Measurements from ENCODE around the gene MELTF.

MELTF gene

DNA sequence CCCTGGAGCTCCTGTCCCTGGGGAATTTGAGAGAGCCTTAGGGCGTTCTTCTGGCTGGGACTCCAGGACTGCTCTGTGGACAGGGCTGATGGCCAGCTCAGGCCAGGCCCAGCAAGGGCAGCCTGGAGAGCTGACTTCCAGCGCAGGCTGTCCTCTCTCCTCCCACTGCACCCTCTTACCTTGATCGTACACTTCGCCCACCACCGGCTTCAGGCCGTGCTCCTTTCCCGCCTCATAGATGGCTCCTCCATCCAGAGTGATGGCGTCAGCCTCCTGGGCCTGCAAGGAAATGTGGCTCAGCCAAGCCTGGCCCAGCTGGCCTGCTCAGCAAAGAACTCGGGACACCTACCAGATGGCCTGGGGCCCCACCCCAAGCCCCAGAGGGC is 3.1 kb downstream of the MELTF start:
- DNase-seq (ENCODE audit: low read depth): no peak

- DNase-seq (ENCODE audit: low read depth): no peak
These were observed 3.7 kb downstream of the MELTF start for GRCh38 chr3:197025736-197026480.

- DNase-seq (ENCODE audit: low read depth): no peak
These were observed 4.5 kb downstream of the MELTF start for GRCh38 chr3:197024881-197025735.

DNA sequence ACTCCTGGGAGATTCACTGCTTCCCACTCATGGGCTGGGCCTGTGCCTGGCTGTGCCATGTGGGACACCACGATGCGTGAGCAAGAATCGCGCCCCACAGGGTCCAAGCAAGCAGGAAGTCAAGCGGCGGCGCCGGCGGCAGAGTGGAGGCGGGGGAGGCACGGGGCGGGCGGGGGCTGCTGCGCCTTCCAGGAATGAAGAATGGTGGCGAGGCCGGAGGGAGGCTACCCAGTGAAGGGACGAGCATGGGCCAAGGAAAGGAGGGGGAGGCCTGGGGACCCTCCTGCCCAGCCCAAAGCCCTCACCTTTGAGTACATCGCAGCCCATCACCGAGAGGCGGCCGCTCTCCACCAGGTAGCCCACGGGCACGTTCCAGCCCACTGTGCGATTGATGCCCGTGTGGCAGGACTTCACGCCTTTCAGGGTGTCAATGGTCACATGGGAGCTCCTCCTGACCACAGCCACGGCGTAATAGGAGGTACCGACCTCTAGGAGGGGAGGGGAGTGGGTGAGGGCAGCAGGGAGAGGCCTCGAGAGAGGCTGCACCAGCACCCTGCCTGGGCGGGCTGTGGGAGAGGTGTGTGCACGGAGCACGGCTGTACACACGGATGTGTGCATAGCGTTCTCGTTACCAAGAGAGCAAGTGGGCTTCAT is 5.5 kb downstream of the MELTF start:
- DNase-seq (ENCODE audit: low read depth): no peak

DNA sequence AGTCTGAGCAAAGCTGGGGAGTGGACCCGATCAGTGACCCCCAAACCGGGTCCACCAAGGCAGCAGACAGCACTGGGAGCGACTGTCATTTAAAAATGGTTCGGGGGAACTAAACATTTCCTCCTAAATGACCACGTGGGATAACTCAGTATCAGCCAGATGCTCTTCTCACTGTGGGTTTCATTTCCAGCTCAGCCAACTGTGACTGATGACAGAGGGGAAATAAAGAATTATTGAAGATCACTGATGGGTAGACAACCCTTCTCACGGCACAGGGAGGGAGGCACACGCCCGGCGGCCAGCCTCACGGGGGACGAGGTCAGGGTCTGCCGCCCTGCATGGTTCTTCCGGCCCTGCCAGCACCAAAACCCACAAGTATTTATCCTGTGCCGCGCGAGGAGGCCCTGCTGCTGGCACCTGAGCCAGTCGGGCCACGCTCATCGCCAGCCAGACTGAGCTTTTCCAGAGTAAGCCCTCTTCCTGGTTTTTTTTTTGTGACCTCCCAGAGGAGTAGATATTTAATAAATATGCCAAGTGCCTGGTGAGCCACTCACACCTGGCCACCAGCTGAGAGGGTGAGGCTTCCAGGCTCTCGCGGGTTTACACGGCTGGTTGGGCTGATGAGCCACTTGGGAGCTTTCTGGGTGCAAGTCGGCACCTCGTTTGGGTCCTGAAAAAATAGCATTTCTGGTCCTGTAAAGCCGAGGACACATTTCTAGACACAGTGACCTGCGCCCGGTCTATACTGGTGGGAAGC is 6.2 kb downstream of the MELTF start:
- DNase-seq (ENCODE audit: low read depth): no peak

- no peak for DNase-seq (ENCODE audit: low read depth)
These were observed 7.0 kb downstream of the MELTF start for GRCh38 chr3:197022405-197023231.

DNA sequence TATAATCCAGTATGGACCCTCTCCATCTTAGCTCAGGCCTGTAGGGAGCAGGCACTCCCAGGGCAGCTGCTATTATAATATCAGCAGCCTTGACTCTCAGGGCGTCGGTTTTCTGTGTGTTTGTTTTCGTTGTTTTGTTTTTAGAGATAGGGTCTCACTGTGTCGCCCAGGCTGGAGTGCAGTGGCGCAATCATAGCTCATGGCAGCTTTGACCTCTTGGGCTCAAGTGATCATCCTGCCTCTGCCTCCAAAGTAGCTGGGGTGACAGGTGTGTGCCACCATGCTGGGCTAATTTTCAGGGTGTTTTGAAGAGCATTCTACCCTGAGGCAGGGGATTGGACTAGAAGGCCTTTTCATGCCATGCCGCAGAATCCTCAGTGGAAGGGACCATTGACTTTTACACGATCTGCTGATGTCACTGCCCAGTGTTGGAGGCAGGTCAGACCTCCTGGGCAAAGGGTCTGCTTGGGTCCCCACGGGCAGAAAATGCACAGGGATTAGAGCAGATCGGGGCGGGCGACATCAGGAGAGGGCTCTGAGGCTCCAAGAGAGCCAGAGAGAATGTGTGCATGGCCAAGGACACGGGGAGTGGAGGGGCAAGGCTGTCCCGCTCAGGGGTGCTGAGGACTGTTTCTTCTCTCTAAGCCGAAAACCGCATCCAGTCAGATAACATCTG is 7.8 kb downstream of the MELTF start:
- no peak for DNase-seq (ENCODE audit: low read depth)

DNA sequence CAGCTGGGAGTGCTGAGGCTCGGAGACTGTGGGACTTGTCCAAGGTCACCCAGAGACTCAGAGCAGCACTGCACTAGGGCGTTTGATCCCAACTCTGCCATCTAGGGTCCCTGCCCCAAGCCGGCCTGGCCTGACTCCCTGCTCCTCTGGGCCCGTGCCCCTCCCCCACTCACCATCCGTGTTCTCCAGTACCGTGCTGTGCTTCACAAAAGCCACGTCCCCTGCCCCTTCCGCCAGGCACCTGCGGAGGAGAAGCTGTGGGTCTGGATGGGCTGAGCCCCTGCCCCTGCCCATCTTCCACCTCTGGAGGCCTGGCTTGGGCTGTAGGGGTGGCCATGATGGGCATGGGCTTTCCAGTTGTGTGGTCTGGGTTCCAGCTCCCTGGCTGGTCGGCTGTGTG is 8.4 kb downstream of the MELTF start:
- no peak for DNase-seq (ENCODE audit: low read depth)

- DNase-seq (ENCODE audit: low read depth): no peak
These were observed 10.1 kb downstream of the MELTF start for GRCh38 chr3:197019535-197019934.

DNA sequence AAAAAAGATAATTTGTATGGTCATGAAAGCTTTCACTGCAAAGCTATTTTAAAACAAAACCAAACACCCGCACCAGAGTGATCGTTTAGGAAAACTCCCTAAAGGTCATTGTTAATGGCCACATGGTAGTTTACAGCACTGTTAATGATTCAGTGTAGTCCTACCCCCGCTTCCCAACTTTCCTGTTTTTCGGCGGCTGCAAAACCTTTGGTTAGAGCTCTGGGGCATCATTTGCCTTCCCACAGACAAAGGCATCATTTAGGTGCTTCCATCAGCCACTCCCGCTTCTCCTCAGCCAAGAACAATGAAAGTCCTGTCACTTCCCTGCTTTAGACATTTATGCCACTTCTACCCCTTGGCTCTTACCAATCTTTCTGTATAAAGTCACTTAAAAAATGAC is 10.6 kb downstream of the MELTF start:
- no peak for DNase-seq (ENCODE audit: low read depth)

DNA sequence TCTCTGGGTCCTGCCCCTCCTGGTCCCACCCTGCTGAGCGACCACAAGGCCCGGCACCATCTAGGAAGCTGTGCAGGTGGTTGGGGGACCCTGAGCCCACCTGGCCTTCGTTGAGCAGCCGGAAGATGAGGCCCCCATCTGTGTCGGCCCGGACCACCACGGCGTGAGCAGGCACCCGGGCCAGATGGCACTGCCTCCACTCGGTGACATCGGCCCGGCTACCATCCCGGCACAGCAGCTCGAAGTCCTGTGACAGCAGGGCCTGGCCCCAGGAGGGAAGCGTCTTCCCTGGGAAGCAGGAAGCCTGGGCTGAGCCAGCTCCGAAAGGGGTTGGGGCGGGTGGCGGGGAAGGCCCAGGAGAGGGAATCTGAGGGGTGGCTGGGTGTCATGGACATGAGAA is 12.6 kb downstream of the MELTF start:
- no peak for DNase-seq (ENCODE audit: low read depth)

GRCh38 chr3:197015790-197016736 is 13.6 kb downstream of the MELTF start:
- DNase-seq (ENCODE audit: low read depth): no peak

DNA sequence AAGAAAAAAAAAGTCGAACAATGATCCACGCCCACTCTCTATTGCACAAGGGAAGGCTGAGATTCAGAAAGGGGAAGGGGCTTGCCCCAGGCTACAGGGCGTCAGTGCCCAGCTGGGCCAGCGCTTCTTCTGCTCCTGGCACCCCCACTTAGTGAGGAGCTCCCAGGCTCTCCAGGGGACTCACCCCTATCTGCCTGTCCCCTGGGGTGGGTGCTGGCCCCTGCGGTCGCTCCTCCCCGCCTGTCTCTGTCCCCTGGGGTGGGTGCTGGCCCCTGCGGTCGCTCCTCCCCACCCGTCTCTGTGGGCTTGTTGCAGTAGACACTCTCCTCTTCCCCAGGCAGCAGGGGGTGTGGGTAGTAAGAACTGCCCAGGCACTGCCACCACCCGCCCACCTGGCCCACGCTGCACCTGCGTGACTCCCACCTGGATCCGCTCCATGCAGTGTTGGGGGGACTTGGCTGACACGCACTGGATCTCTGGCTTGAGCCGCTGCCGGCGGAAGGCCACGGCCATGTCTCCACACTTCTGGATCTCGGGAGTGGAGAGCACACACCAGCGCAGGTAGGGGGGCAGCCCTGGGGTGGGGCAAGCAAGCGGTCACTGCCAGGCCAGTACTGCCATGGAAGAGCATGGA is 14.6 kb downstream of the MELTF start:
- no peak for DNase-seq (ENCODE audit: low read depth)

- DNase-seq (ENCODE audit: low read depth): no peak
These were observed 15.6 kb downstream of the MELTF start for GRCh38 chr3:197014024-197014423.

GRCh38 chr3:197012540-197012883 is 17.1 kb downstream of the MELTF start:
- no peak for DNase-seq (ENCODE audit: low read depth)

DNA sequence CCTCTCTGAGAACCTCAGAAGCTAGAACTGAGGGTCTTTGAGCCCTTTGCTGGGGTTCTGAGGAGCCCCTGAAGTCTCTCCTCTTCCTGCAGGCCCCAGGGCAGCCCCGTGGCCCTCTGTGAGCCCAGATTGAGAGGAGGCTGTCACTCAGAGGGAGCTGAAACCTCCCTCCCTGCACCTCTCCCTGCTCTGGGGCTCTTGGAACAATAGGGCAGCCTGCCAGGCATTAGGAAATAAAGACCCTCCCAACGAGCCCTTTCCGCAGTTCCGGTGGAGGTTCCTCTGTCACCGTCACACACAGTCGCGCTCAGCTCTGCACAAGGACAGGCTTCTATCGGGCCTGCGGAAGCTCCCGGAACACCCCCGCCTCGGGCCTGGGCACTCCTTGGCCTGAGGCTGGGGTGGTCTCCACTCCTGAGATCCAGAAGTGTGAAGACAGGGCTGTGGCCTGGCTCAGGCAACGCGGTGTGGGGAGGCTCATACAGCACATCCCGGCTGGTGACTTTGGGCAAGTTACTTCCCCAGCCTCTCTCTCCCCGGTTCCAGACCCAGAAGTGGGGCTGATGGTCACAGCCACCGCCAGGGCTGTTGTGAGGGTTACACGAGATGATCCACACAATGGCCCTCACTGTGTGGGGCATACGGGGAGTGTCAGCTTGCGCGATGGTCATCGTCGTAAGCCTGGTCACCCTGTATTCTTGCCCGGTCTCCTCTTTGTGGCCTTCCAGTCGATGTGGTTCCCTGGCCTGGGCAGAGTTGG is 17.7 kb downstream of the MELTF start:
- no peak for DNase-seq (ENCODE audit: low read depth)

GRCh38 chr3:197010556-197011351 is 18.9 kb downstream of the MELTF start:
- no peak for DNase-seq (ENCODE audit: low read depth)
